Activated CD4-positive, CD25-positive, alpha-beta regulatory T cell treated with anti-CD3 and anti-CD28 coated beads, Interleukin-2, amount 50 U/mL, for 72 hours (primary cell): Measurements from ENCODE around the gene USP35.
"Not testable (repeated sequence)": the region's sequence is repeated elsewhere in the genome, so short reads cannot be mapped to it uniquely, and the experiment has no call there.

Source experiments
- DNase-seq: peaks from one replicate; pipeline ENCODE4 v3.0.0; 2021

The USP35 gene

DNA sequence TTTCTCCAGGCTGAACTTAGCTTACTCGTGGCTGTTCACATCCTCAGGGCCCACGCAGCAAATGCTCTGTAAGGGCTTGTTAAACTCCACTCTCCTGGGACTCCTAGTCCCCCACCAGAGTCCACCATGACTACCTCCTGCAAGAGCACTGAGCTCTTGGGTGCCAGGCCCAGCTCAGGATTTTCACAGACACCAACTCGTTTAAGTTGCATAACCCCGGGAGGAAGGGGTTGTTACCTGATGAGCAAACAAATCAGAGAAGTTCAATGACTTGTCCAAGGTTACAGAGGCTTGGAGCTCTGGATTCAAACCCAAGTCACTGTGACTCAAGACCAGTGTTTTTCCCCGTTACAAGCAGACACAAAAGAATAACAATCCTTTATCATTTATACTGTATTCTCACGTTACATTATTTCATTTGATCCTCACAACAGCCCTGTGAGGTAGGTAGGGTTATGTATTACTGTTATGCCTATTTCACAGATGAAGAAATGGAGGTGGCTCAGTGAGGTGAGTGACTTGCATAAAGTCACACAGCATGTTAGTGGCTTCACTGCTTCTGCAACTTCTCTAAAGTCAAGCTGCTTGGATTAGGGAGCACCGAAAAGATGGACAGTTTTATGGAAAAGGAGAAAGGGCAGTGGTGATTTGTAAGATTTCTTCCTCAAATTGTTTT is 17.7 kb upstream of the USP35 start:
- DNase-seq = no peak

DNA sequence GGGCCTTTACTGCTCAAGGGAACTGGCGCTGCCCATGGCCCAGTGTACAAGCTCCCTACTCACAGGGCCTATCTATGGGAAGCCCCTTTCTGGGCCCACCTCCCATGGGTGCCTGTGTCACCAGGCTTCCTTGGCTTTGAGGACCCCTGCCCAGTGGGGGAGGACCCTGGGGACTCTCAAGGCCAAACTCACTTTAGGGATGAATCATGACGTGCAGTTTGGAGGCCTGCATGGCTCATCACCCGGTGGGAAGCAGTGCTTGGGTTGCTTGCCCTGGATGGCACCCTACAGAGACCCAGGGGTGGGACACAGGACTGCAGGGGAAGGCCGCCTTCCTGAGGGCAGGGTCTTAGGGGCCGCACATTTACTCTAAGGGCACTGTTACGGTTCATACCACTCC is 16.8 kb upstream of the USP35 start:
- DNase-seq = no peak

DNA sequence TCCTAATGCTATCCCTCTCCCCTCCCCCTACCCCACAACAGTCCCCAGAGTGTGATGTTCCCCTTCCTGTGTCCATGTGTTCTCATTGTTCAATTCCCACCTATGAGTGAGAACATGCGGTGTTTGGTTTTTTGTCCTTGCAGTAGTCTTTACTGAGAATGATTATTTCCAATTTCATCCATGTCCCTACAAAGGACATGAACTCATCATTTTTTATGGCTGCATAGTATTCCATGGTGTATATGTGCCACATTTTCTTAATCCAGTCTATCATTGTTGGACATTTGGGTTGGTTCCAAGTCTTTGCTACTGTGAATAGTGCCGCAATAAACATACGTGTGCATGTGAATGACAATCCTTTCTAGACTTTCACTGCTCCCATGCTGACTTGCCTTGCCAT is 12.9 kb upstream of the USP35 start:
- not testable (repeated sequence) for DNase-seq

DNA sequence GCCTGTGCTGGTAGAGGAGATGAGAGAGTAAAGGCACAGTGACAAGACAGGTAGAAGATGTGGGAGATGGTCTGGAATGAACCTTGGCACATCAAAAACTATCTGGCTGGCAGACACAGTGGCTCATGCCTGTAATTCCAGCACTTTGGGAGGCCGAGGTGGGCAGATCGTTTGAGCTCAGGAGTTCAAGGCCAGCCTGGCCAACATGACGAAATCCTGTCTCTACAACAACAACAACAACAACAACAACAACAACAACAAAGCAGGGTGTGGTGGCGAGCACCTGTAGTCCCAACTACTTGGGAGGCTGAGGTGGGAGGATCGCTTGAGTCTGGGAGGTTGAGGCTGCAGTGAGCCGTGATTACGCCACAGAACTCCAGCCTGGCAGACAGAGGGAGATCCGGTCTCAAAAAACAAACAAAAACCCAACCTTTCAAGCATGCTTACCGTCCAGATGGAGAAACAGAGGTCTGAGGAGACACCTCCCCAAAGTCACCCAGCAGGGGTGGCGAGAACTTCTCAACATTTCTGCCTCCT is 12.0 kb upstream of the USP35 start:
- no peak for DNase-seq

DNA sequence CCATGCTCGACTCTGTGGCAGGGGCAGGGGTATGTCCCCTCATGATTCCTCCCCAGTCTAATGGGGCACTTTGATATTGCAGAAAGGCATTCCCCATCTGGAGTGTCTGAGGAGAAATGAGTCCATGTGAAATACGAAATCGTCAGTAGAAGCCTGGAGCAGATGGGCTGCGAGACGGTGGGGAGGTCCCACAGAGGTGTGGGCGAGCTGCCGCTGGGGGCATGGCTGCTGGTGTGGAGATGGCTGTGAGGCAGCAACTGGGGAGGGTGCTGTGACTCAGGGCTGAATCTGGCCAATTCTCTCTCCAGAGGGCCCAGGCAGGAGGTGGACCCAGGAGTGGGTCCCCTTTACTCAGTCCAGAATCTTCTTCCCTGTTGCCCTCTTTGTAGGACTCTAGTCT is 11.5 kb upstream of the USP35 start:
- DNase-seq = no peak

DNA sequence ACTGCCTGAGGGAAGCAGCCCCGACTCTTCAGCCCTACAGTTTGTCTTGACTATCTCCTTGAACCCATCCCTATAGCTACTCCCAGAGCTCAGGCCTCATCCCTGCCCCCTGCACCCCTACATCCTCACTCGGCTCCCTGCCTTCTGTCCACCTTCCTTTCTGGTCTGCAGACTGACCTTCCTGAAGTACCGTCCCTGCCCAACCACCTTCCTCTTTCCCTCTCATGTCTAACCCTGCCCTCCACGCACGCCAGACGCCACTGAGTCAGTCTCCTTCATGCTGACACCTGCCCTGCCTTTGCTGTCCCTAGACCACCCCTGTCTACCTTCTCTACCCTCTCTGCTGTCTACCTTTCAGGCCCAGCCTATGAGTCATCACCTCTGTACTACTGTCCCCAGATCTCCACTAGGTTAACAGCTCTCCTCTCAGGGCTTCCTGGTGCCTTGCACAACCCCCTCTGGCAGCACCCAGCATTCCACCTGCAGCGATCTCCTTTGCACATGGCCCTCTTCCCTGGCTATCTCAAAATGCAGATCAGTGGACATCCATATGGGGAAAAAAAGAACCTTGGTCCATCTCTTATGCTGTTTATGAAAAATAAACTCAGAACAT is 9.2 kb upstream of the USP35 start:
- no peak for DNase-seq

DNA sequence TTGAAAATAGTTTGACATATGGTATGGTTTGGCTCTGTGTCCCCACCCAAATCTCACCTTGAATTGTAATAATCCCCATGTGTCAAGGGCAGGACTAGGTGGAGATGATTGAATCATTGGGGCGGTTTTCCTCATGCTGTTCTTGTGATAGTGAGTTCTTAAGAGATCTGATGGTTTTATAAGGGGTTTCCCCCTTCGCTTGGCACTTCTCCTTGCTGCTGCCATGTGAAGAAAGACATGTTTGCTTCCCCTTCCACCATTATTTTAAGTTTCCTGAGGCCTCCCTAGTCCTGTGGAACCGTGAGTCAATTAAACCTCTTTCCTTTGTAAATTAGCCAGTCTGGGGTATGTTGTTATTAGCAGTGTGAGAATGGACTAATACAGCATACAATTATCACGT is 8.0 kb upstream of the USP35 start:
- no peak for DNase-seq

DNA sequence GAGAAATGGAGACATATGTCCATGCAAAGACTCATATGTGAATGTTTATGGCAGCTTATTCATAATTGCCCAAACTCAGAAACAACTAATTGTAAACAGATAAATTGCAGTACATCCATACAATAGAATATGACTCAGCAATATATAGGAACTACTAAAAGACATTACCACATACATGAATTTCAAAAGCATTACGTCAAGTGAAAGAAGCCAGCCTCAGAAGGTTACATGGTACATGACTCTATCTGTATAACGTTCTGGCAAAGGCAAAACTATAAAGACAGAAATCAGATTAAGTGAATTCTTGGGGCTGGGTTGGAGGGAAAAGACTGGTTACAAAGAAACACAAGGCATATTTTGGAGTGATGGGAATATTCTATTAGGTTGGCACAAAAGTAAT is 7.5 kb upstream of the USP35 start:
- no peak for DNase-seq

DNA sequence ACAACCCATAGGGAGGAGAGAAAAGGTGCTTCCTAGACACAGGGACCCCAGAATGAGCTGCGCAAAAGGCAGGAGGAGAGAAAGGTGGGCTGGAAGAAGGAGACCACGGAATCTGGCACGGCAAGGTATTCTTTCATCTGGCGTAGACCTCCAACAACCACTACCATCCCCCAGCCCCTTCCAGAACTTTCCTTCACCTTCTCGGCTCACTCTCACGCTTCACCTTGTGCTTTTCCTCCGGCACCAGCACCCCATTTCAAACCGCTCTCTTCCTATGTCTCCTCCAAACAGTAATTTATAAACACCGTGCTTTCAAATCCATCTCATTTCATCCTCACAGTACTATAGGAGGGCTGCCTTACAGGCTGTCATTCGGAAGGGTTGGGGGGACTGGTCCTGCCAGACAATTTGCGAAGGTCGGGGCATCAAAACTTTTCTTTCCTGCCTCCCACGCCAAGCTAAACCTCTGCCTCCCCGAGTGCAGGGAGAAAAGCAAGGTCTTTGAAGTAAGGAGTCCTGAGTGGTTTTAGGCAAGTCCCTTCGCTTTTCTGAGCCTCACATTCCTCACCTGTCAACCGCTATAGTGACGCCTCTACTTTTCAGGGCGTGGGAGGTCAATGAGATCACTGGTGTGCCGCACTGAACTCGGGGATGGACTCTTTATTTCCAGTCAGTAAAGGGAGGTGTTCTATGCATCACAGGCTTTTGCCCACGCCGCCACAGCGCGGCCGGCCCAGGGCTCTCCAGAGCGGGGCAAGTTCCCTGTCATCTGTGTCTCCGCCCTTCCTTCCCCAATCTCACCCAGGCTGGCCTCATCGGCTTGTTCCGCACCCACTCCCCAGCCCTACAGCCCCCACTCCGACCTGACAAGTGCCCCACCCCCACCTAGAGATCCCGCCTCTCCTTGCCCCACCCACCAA is 1.1 kb upstream of the USP35 start:
- DNase-seq = no peak

DNA sequence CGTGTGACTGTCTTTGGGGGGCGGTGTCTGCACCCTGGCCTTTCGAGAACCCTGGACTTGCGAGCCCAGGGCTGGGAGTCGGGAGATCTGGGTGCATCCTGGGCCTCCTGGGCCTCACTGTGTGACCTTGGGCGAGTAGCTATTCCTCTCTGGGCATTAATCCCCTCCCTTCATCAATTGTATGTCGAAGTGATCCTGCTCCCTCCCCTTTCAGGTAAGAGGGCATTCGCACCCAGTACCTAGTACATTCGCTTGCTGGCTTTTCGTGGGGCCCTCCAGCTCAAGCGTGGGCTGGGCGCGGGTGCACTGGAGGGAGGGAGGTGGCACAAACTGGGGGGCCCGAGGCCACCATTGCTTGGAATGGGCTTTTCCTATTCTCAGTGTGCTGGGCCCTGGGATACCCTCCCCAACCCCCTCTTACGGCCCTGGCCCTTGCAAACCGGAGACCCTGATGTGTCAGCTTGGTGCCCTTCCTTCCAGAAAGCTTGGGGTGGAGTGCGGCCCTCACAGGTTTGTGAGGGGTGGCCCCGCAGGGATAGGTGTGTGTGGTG is 530 bp downstream of the USP35 start:
- no peak for DNase-seq

DNA sequence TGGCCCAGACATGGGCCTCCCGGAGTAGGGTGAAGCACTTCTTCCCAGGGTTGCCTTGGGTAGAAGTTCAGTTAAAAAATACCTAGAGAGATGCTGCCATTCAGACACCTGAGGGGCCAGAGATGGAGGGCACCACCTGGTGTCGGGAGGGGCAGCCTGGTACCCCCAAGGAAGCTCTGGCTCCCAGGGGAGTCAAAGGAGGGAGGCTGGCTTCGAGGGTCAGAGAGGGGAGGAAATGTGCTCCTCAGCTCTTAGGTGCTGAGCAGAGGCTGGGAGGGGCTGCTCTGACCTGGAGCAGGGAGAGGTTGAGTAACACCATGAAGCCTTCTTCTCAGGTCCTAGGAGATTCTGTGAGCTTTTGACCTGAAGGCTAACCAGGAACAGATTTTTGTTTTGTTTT is 1.1 kb downstream of the USP35 start:
- DNase-seq = no peak

DNA sequence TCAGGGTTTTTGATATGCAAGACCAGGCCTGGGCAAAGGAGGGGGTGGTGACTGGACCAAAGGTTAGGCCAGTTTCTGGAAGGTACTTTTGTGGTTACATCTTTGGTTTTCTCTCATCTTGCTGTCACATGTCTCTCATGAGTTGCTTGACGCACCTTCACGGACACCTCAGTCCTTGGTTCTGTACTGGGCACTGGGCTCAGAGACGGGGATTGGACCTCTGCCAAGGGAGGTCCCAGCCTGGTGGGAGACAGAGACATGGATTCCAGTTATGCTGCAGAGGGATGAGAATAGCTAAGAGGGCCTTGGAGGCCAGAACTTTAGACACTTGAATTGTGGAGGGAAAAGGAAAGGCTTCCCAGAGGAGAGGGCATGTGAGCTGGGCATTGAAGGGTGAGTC is 1.7 kb downstream of the USP35 start:
- no peak for DNase-seq

DNA sequence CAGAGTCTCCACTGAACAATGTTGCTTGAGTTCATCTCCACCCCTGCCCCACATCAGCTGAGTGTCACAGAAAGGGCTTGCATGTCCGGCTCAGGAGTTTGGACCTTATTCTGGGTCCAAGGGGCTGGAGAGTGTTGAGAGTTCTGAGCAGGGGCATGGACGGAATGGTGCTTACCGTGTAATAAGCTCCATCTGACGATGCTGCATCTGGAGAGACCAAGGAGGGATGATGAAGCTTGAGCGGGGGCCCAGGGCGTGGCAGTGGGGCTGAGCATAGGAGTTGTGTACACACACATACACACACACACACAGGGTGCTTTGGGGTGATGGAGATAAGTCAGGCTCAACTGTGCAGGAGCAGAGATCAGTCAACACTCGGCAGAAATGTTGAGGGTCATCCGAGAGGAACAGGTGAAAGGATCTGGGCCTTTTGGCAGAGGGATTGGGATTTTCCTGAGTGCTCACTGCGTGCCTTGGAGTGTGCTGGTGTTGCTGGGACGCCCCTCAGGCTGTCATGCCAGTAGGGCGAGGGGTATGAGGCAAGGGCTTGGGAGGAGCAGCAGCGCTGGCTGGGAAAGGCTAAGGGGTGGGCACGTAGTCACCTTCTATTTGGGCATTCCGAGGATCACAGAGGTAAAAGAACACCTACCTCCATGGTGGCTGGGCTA is 2.3 kb downstream of the USP35 start:
- DNase-seq = no peak

DNA sequence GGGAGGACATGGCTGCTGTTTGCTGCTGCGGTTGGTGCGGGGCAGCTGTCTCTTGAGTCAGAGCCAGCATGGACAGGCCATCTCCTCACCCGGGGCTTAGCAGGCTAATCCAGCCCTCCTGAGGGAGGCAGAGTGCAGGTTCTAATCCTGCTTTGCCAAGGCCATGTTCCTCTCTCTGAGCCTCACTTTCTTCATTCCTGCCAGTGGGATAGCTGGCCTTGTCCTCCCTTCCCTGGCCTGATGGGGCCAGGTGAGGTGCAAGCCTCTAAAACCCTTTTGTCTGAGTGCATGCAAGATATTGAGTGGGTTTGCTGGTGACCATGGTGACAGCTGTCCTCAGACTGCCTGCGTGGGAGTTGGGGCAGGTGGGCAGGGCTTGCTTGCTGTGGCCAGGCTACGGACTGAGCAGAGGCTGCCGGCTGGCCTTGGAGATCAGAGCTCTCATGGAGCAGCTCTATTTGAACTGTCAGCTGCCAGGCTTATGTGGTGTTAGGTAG is 3.6 kb downstream of the USP35 start:
- DNase-seq = no peak

DNA sequence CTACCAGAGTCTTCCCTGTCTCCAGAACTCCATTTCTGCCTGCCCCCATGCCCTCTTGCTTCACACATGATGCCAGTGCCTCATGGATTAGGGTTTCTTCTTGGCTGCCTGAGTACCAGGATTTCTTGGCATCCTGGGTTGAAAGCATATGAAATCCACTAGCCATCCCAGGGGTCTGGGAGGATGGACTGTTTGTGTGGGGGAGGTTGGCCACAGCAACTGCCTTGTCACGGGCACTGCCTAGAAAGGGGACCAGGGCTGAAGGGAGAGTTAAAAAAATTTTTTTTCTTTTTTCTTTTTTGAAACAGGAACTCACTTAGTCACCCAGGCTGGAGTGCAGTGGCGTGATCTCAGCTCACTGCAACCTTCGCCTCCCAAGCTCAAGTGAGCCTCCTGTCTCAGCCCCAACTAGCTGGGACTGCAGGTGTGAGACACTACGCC is 4.2 kb downstream of the USP35 start:
- no peak for DNase-seq

DNA sequence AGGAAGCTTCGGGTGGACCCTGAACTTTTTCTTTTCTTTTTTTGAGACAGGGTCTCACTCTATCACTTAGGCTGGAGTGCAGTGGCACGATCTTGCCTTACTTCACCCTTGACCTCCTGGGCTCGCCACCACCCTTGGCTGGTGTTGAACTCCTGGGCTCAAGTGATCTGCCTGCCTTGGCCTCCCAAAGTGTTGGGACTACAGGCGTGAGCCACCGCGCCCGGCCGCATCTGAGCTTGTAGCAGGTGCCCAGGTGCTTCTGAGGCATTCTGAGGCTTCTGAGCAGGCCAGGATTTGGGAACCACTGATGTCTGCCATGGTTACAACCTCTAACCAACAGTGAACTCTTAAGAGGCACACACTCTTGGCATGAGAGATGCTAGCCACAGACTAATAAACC is 5.1 kb downstream of the USP35 start:
- no peak for DNase-seq

DNA sequence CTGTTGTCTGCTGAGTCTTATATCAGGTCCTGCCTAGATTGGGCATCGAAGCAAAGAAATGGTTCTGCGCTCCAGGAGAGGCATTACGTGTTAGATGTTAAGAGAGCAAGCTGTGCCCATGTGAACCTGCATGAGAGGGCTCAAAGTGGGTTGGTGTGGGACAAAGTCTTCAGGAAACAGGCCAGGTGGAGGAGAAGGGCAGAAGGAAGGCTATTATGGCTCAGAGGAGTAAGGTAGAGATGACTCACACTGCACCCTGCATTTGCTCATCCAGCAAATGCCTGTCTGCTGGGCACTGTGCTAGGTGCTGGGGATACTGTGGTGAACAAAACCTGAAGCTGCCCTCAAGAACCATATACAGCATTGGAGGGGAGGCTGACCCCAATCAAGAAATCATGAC is 5.8 kb downstream of the USP35 start:
- no peak for DNase-seq

DNA sequence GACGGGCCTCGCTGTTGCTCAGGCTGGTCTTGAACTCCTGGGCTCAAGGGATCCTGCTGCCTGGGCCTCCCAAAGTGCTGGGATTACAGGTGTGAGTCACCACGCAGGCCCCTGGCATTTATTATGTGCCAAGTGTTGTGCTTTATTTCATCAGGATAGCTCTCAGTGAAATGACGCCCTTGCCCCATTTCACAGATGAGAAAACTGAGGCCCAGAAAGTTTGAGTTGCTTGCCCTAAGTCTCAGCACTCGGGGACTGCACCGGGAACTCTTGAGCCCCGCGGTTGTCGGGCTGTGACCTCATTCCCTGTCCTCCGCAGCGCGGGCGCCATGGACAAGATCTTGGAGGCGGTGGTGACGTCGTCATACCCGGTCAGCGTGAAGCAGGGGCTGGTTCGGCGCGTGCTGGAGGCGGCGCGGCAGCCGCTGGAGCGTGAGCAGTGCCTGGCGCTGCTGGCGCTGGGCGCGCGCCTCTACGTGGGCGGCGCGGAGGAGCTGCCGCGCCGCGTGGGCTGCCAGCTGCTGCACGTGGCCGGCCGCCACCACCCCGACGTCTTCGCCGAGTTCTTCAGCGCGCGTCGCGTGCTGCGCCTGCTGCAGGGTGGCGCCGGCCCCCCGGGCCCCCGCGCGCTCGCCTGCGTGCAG is 7.3 kb downstream of the USP35 start:
- no peak for DNase-seq

DNA sequence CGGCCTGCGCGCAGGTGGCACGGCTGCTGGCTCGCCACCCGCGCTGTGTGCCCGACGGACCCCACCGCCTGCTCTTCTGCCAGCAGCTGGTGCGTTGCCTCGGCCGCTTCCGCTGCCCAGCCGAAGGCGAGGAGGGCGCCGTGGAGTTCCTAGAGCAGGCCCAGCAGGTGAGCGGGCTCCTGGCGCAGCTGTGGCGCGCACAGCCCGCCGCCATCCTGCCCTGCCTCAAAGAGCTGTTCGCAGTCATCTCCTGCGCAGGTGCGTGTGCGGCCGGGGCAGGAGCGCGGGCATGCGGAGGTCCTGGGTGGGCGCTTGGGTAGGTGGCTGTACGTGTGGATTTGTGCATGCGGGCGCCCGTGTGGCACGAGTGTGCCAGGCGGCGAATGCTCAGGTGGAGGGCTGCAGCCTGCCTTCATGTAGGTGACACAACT is 8.0 kb downstream of the USP35 start:
- DNase-seq = no peak

DNA sequence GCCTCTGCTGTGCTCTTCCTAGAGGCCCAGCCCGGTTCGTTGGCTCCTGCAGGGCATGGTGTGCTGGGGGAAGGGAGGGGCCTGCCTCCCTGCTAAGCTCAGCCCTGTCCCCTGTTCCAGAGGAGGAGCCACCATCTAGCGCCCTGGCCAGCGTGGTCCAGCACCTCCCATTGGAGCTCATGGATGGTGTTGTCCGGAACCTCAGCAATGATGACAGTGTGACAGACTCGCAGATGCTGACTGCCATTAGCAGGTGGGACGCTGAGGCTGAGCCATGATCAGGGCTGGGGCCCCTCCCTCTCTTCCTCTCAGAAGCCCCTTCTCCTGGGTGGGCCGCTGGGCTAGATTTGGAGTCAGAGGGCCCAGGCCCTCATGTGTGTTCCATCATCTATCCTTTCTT is 9.1 kb downstream of the USP35 start:
- no peak for DNase-seq

DNA sequence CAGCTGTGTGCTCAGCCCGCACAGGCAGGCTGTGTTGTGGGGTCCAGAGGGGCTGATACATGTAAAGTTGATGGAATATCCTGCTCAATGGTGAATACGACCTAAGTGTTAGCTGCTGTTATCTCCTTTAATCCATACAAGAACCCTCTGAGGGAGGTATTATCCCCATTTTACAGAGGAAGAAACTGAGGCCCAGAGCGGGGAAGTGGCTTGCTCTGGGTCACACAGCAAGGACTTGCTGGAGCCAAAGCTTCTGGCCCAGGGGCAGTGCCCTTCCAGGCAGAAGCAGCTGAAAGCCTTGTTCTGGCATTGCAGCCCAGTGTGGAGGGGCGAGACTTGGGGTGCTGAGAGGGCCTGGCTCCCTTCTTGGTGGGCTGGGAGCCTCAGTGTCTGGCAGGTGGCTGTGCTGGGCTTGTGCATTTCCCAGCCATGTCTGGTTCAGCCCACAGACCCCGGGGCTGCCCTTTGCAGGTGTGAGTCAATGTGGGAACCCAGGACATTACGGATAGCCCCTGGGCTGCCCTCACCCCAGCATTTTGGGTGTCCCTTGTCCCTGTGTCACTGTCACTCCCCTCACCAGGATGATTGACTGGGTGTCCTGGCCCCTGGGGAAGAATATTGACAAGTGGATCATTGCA is 10.4 kb downstream of the USP35 start:
- DNase-seq = no peak

DNA sequence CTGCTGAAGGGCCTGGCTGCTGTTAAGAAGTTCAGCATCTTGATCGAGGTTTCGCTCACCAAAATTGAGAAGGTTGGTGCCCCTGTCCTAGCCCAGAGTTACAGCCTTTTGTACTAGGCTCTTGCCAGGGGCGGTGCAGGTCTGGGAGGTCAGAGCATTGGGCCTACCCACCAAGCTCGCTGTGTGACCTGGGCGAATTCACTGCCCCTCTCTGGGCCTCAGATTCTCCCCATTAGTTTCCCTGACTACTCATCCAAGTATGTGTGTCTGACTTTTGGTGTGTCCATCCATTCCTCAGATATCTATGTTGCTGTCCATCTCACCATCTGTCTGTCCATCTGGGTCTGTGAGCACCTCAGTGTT is 10.9 kb downstream of the USP35 start:
- no peak for DNase-seq
